K562 (cell line): Measurements from ENCODE around the gene TMEM245.

Experiments used
- RCOR1 ChIP-seq, 2 experiments: IDR thresholded peaks; 2 replicates each; pipeline ENCODE4 v1.6.1; 2012; ENCODE audit warnings: low read depth in 2 of 2, low read length in 2 of 2, borderline replicate concordance in 1 of 2, improper control_type of control experiment in 1 of 2
- ZNF644 ChIP-seq: fragments of 200-800 bp; sonication (Bioruptor generic); IDR thresholded peaks from 2 replicates; pipeline ENCODE4 v1.6.1; 2016; ENCODE audit warnings: low read depth, missing genetic modification characterization, missing compliant biosample characterization
- TF ChIP-seq, protein P1 (sequence below), 3 experiments: IDR thresholded peaks in 2 of 3; conservative IDR thresholded peaks in 1 of 3; 2 replicates each; pipeline ENCODE4 v1.5.1; 2011 to 2012; ENCODE audit warnings: low read length in 3 of 3, mild to moderate bottlenecking in 3 of 3, control low read depth in 2 of 3, improper control_type of control experiment in 1 of 3, inconsistent platforms in 1 of 3, low read depth in 1 of 3, mixed read lengths in 1 of 3, moderate library complexity in 1 of 3; ENCODE audit not compliant: insufficient read depth in 2 of 3

DNA sequence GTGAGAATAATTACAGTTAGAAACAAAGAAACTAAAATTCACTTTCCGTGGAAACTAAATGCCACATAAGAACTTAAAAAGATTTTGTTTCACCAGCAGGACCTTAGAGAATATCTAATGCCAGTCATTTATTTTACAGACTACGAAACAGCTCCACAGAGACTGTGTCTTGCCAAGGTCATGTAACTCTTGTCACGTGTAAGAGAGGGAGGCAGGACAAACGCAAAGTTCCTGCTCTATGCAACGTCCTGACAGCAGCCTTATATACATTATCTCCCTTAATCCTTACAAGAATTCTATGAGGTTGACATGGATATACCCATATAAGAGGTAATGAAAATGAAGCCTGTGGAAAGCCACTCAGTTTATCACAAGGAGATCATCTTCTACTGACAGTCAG, 145.9 kb downstream of the TMEM245 start:
- TF ChIP-seq, protein P1, sequence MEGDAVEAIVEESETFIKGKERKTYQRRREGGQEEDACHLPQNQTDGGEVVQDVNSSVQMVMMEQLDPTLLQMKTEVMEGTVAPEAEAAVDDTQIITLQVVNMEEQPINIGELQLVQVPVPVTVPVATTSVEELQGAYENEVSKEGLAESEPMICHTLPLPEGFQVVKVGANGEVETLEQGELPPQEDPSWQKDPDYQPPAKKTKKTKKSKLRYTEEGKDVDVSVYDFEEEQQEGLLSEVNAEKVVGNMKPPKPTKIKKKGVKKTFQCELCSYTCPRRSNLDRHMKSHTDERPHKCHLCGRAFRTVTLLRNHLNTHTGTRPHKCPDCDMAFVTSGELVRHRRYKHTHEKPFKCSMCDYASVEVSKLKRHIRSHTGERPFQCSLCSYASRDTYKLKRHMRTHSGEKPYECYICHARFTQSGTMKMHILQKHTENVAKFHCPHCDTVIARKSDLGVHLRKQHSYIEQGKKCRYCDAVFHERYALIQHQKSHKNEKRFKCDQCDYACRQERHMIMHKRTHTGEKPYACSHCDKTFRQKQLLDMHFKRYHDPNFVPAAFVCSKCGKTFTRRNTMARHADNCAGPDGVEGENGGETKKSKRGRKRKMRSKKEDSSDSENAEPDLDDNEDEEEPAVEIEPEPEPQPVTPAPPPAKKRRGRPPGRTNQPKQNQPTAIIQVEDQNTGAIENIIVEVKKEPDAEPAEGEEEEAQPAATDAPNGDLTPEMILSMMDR (IDR thresholded peaks at IDR 0.05 in 2 of 3, conservative IDR thresholded peaks at IDR 0.05 in 1 of 3; ENCODE audit: insufficient read depth in 2 of 3, low read depth in 1 of 3, low read length in 3 of 3): no peak
- TF ChIP-seq ZNF644 (tag) (no peak), RCOR1 (IDR thresholded peaks at IDR 0.05; ENCODE audit: borderline replicate concordance in 1 of 2, low read depth in 2 of 2, low read length in 2 of 2) (no peak)
